ENCODE measurements around the gene TMEM106C. TPM values are rescaled to one million over a fixed set of nuclear protein-coding genes. Genes with fewer than 3 reads are reported as not detected.

The TMEM106C gene
- total RNA-seq, 1 experiment from 2014 or later, result 99.4 TPM

GRCh38 chr12:48005750-48006021, 42.3 kb downstream of the TMEM106C start:
- peaks cover 8% of the 10 kb centered on the region; the same call in 1 of the 2 replicates for H3F3A ChIP-seq (ENCODE audit: insufficient read depth, low read depth)
- H3K27me3 ChIP-seq (ENCODE audit: insufficient read depth, low read depth), result peaks cover 83% of the 10 kb centered on the region
- no peak for TF ChIP-seq CTCF (conservative IDR thresholded peaks at IDR 0.05)
- TF ChIP-seq EZH2 (IDR thresholded peaks at IDR 0.05; ENCODE audit: low read depth), result no peak
- no peak overlapping the region for H2AFZ ChIP-seq
- no peaks in the 10 kb centered on the region for H4K20me1 ChIP-seq (ENCODE audit: insufficient read depth)
- ChIA-PET CTCF (no interaction called here), POLR2A (ENCODE audit: unreplicated experiment) (no interaction called here)
- H3K9me2 ChIP-seq (ENCODE audit: insufficient read depth), result no peaks in the 10 kb centered on the region
- H3K4me1 ChIP-seq (replicated peaks; ENCODE audit: insufficient read depth), result peaks cover 7% of the 10 kb centered on the region
- H3K36me3 ChIP-seq (ENCODE audit: low read depth), result no peaks in the 10 kb centered on the region
- DNase-seq, result no peak
- no peak overlapping the region for H3K4me2 ChIP-seq
- no peak overlapping the region for H3K4me3 ChIP-seq
- no peaks in the 10 kb centered on the region for H3K9me3 ChIP-seq (ENCODE audit: insufficient read depth, low read depth)
- no TSS peak for BruUV-seq (replicated peaks)
- H3K79me2 ChIP-seq (ENCODE audit: low read depth), result no peaks in the 10 kb centered on the region
- no peak overlapping the region for H3K27ac ChIP-seq
- intact Hi-C loops (cut with micrococcal nuclease; ENCODE audit: unreplicated experiment), result no loop called here

- no TSS peak for BruUV-seq (replicated peaks)
- H4K20me1 ChIP-seq (ENCODE audit: insufficient read depth), result no peaks in the 10 kb centered on the region
- H2AFZ ChIP-seq, result no peak overlapping the region
- no peaks in the 10 kb centered on the region for H3K36me3 ChIP-seq (ENCODE audit: low read depth)
- H3K4me2 ChIP-seq, result no peak overlapping the region
- H3K79me2 ChIP-seq (ENCODE audit: low read depth), result no peaks in the 10 kb centered on the region
- intact Hi-C loops (cut with micrococcal nuclease; ENCODE audit: unreplicated experiment), result no loop called here
- POLR2A ChIA-PET (ENCODE audit: unreplicated experiment), result no interaction called here
- H3F3A ChIP-seq (ENCODE audit: insufficient read depth, low read depth), result no peaks in the 10 kb centered on the region
- no peak for DNase-seq
- H3K27me3 ChIP-seq (ENCODE audit: insufficient read depth, low read depth), result peaks cover 93% of the 10 kb centered on the region
- no peaks in the 10 kb centered on the region for H3K4me1 ChIP-seq (replicated peaks; ENCODE audit: insufficient read depth)
- no peaks in the 10 kb centered on the region for H3K9me2 ChIP-seq (ENCODE audit: insufficient read depth)
- TF ChIP-seq CTCF (conservative IDR thresholded peaks at IDR 0.05) (no peak), EZH2 (IDR thresholded peaks at IDR 0.05; ENCODE audit: low read depth) (no peak)
- H3K9me3 ChIP-seq (ENCODE audit: insufficient read depth, low read depth), result no peaks in the 10 kb centered on the region
- no peak overlapping the region for H3K4me3 ChIP-seq
- no peak overlapping the region for H3K27ac ChIP-seq
- CTCF ChIA-PET, result no interaction called here
Measured at GRCh38 chr12:48007206-48007605, 43.8 kb downstream of the TMEM106C start.

GRCh38 chr12:48008349-48008748, 45.0 kb downstream of the TMEM106C start:
- no peaks in the 10 kb centered on the region for H3K4me1 ChIP-seq (replicated peaks; ENCODE audit: insufficient read depth)
- no peaks in the 10 kb centered on the region for H3K36me3 ChIP-seq (ENCODE audit: low read depth)
- CTCF ChIA-PET, result interaction anchor here (0.6 kb wide), 1 partner anchor 123 kb away, joined by 4 read pairs; no protein-coding TSS in a partner anchor
- no peak overlapping the region for H3K4me3 ChIP-seq
- TF ChIP-seq EZH2 (IDR thresholded peaks at IDR 0.05; ENCODE audit: low read depth), result no peak
- no peak for TF ChIP-seq CTCF (conservative IDR thresholded peaks at IDR 0.05)
- intact Hi-C loops (cut with micrococcal nuclease; ENCODE audit: unreplicated experiment), result no loop called here
- POLR2A ChIA-PET (ENCODE audit: unreplicated experiment), result no interaction called here
- no peaks in the 10 kb centered on the region for H3K9me3 ChIP-seq (ENCODE audit: insufficient read depth, low read depth)
- peaks cover 93% of the 10 kb centered on the region for H3K27me3 ChIP-seq (ENCODE audit: insufficient read depth, low read depth)
- no peak overlapping the region for H2AFZ ChIP-seq
- no peak overlapping the region for H3K27ac ChIP-seq
- no peaks in the 10 kb centered on the region for H4K20me1 ChIP-seq (ENCODE audit: insufficient read depth)
- no peaks in the 10 kb centered on the region for H3K79me2 ChIP-seq (ENCODE audit: low read depth)
- H3K9me2 ChIP-seq (ENCODE audit: insufficient read depth), result no peaks in the 10 kb centered on the region
- DNase-seq, result no peak
- no peaks in the 10 kb centered on the region for H3F3A ChIP-seq (ENCODE audit: insufficient read depth, low read depth)
- BruUV-seq (replicated peaks), result no TSS peak
- H3K4me2 ChIP-seq, result no peak overlapping the region
